GM19351 (cell line): ENCODE data around the gene PXDC1.
"Not testable (repeated sequence)": the region's sequence is repeated elsewhere in the genome, so short reads cannot be mapped to it uniquely, and the experiment has no call there.

Experiments
- ATAC-seq: cut with Tn5 transposase; IDR thresholded peaks from one replicate; pipeline ENCODE4 v1.9.1; 2021; ENCODE audit warnings: mild to moderate bottlenecking, moderate library complexity; ENCODE audit not compliant: unreplicated experiment

PXDC1 gene

DNA sequence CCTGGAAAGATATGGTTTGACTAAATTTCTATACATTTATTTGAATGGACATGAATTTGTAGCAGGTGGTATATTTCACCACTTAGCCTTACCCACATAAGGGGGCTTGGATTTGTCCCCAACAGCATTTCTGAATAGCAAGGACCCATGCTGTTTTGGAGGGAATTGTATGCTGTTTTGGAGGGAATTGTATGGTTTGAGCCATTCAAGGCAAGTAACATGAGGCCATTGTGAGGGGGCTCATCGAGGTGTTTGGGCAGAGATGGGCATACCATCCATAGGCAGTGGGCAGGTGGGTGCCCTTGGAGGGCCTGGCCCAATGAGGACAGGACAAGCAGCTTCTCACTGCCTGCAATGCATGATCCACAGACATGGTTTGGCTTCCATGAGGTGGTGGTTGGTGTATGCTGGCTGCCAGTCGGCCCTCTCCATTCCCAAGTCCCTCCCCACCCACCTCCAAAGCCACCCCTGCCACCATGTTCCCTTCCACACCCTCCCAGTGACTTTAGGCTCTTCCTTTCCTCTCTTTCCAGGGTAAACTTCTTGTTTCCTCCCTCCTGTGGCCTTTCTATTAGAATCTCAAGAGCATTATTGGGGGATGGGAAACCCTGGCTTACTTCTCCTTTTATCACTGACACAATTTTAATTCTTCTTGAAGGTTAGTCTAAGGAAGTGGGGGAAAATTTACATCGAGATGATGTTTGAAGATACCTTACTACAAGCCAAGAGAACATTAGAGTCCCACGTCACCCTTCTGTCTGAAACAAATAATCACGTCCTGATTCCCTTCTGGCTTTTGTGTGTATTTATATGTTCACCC is 13.2 kb upstream of the PXDC1 start:
- no peak for ATAC-seq

GRCh38 chr6:3762852-3763251 is 11.3 kb upstream of the PXDC1 start:
- no peak for ATAC-seq

DNA sequence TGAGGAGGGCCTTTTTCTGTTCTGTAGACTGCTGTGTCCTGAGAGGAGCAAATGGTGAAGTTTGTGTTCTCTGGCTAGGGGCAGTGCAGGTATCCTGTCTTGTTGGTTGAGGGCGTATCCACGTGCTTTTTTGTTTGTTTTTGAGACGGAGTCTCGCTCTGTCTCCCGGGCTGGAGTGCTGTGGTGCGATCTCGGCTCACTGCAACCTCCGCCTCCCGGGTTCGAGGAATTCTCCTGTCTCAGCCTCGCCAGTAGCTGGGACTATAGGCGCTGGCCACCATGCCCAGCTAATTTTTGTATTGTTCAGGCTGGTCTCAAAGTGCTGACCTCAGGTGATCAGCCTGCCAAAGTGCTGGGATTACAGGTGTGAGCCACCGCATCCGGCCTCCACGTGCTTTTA is 10.8 kb upstream of the PXDC1 start:
- ATAC-seq, result no peak

- ATAC-seq, result no peak
Measured at GRCh38 chr6:3761989-3762270, 10.4 kb upstream of the PXDC1 start.

DNA sequence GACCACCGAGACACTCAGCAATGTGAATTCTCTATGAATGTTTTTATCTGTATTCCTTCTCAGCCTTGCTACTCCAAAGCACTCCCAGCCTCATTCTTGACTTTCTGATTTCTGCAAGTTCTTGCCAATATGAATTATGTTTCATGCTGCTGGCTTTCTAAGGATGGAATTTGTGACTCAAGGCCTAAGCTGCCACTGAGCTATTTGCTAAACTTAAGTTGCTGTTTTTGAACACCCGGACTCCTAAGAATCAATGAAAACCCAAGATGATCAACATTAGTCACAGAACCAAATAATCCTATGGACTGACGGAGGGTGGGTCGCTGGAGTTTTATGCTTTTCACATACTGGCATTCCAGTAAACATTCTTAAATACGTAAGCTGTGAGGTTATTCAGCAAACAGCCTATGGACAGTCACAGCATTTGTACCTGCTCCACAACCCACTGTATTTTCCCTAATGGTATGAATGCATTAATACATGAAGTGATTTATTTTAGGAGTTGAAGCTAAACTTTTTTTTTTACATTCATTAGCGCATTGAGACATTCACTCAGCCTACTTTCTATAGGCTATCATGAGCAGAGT is 8.2 kb upstream of the PXDC1 start:
- no peak for ATAC-seq

DNA sequence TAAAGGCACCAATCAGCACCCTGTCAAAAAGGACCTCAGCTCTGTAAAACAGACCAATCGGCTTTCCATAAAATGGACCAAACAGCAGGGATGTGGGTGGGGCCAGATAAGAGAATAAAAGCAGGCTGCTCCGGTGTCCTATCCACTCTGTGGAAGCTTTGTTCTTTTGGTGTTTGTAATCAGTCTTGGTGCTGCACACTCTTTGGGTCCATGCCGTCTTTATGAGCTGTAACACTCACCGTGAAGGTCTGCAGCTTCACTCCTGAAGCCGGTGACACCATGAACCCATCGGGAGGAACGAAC is 7.3 kb upstream of the PXDC1 start:
- ATAC-seq, result no peak

GRCh38 chr6:3757998-3758841 is 6.7 kb upstream of the PXDC1 start:
- not testable (repeated sequence) for ATAC-seq

DNA sequence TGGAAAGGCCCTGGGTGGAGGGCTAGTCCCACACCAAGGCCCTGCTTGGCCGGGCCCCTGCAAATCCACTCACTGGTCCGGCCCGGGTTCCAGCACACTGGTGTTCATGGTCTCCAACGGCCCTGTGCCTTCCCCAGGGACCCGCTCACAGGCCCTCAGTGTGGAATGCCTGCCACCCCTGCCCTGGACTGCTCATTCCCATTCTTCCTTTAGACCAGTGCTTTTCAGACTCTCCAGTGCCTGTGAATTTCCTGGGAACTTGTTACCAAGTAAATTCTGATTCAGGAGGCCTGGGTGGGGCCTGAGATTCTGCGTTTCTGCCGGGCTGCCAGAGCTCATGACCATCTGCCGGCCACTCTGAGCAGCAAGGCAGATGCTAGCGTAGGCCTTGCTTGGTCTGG is 5.7 kb upstream of the PXDC1 start:
- no peak for ATAC-seq

GRCh38 chr6:3756546-3756945 is 5.0 kb upstream of the PXDC1 start:
- no peak for ATAC-seq

- no peak for ATAC-seq
Measured at GRCh38 chr6:3755637-3756545, 4.4 kb upstream of the PXDC1 start.

GRCh38 chr6:3754776-3755175 is 3.3 kb upstream of the PXDC1 start:
- no peak for ATAC-seq

- not testable (repeated sequence) for ATAC-seq
Measured at GRCh38 chr6:3754032-3754725, 2.7 kb upstream of the PXDC1 start.

DNA sequence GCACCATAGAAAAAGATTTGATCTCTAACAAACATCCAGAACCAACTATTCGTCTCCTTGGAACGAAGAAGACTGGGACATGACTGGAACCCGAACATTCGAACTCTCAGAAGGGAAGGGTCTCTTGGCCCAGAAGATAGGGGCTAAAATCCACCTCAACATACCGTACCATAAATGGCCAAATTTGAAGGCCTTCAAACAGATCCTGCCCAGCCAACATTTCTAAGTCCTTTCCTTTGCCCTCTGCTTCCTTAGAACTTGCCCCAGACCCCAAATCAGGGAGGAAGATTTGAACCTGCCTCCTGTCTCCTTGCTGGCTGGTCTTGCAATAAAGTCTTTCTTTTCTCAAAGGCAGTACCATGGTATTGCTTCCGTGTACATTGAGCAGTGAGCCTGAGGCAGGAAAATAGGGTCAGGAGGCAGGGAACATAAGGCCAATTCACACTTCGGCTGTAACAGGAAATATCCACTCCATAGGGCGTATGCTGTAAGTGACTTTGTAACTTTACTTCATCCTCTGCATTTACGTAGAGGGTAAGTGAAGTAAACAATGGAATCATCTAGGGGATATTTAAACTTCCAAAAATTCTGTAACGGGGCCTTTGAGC is 1.8 kb upstream of the PXDC1 start:
- ATAC-seq, result no peak

- no peak for ATAC-seq
Measured at GRCh38 chr6:3752531-3753227, 1.2 kb upstream of the PXDC1 start.

GRCh38 chr6:3751730-3752530 is 417 bp upstream of the PXDC1 start:
- ATAC-seq, result peak; percentile 54

DNA sequence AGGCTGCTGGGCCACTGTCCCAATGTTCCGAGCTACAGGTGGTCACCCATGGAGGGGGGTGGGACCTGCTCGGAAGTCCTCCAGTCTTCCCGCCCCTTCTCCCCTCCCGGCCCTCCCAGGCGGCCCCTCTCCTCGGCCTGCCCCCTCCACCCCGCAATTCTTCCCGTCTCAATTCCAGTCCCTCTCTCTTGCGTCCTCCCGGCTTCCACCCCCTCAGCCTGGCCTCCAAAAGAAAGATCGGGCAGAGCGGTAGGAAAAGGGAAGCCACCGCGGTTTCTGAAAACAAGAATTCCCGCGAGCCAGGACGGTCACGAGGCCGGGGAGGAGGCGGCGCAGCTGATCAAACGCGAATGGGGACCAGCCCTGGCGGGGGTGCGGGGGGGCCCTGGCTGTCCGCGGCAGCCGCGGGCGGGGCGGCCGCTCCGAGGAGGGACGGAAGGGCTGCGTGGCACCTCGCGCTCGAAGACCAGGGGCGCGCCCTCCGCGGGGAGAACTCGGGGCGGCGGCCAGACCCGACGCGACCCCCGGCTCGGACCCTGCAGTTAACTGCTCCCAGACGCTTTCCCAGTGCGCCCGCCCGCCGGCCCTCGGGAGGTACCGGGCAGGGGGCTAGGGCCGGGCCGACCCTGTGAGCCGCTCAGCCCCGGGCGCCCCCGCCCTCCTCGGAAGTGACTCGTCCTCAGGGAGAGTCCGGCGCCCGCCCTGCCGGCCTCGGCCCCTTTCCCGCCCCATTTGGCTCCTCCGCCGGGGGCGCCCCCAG is 1.0 kb downstream of the PXDC1 start:
- no peak for ATAC-seq

DNA sequence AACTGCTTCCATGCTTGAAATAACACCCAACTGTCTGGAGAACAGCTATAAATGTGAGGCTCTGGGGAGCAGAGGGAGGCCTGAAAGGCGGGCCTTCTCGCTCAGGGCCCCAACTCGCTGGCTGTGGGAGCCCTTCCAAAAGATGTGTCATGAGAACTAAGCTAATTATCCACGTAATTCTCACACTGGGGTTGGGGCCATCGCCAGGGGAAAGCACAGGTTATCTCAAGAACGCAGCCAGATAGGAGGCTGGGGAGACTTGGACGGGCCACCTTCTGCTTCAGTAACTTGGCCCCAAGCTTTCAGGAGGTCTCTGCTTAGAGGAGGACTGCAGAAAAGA is 1.6 kb downstream of the PXDC1 start:
- no peak for ATAC-seq
